ENCODE data around the gene FAM161B. TPM values are rescaled to one million over a fixed set of nuclear protein-coding genes. Genes with fewer than 3 reads are reported as not detected.

FAM161B gene
- polyA plus RNA-seq, 3 donors: 0.76 to 1.4 (median 1.4) TPM

GRCh38 chr14:73997108-73997943, 47.4 kb upstream of the FAM161B start:
- Mint-ChIP-seq H3K4me3 (no peak overlapping the region), H3K27me3 (ENCODE audit: low read depth in 3 of 3) (peaks cover 0 to 1% (median 0%) of the 10 kb centered on the region in 3 donors), H3K9me3 (peaks cover 0 to 1% (median 0%) of the 10 kb centered on the region in 7 donors), H3K27ac (no peak overlapping the region), H3K4me1 (no peaks in the 10 kb centered on the region), H3K36me3 (peaks cover 17 to 19% of the 10 kb centered on the region in 2 donors)
- Histone ChIP-seq H3K27ac (ENCODE audit: low read depth in 1 of 2, low read length in 2 of 2) (no peak overlapping the region), H4K20me1 (ENCODE audit: insufficient read depth, low read length) (no peaks in the 10 kb centered on the region), H2AFZ (ENCODE audit: insufficient read depth, low read depth, low read length, poor library complexity, severe bottlenecking) (no peak overlapping the region), H3K27me3 (ENCODE audit: control insufficient read depth in 2 of 2, insufficient read depth in 2 of 2, low read length in 2 of 2) (no peaks in the 10 kb centered on the region), H3K4me1 (ENCODE audit: control insufficient read depth in 1 of 2, insufficient read depth in 2 of 2, low read length in 2 of 2) (no peaks in the 10 kb centered on the region), H3K4me2 (replicated peaks; ENCODE audit: extremely low read depth, low read length, poor library complexity, severe bottlenecking) (no peak overlapping the region), H3K79me2 (ENCODE audit: insufficient read depth, low read length) (no peaks in the 10 kb centered on the region), H3K9ac (ENCODE audit: insufficient read depth, low read length, poor library complexity, severe bottlenecking) (no peak overlapping the region), H3K4me3 (replicated peaks in 1 of 3; ENCODE audit: low read depth in 2 of 3, low read length in 3 of 3) (no peak overlapping the region), H3K36me3 (replicated peaks in 1 of 2; ENCODE audit: control insufficient read depth in 1 of 2, insufficient read depth in 2 of 2, low read length in 2 of 2) (peaks cover 0 to 18% of the 10 kb centered on the region in 2 donors), H3K9me3 (replicated peaks in 1 of 2; ENCODE audit: control insufficient read depth in 1 of 2, insufficient read depth in 1 of 2, low read length in 2 of 2) (no peaks in the 10 kb centered on the region)
- TF ChIP-seq CTCF (IDR thresholded peaks at IDR 0.05): no peak
- no peak for DNase-seq
- 100% methylated on average over 1 of the region's 1 CpG for WGBS (ENCODE audit: insufficient coverage)
- intact Hi-C loops (cut with micrococcal nuclease): no loop called here

- H3K27me3 ChIP-seq (ENCODE audit: control insufficient read depth in 2 of 2, insufficient read depth in 2 of 2, low read length in 2 of 2): no peaks in the 10 kb centered on the region
- Mint-ChIP-seq H3K36me3 (peaks cover 17 to 19% of the 10 kb centered on the region in 2 donors), H3K4me3 (no peak overlapping the region), H3K27me3 (ENCODE audit: low read depth in 3 of 3) (peaks cover 0 to 1% (median 0%) of the 10 kb centered on the region in 3 donors), H3K27ac (no peak overlapping the region), H3K4me1 (no peaks in the 10 kb centered on the region), H3K9me3 (peaks cover 0 to 1% (median 0%) of the 10 kb centered on the region in 7 donors)
- 62% methylated on average over 2 of the region's 2 CpGs for WGBS (ENCODE audit: insufficient coverage)
- intact Hi-C loops (cut with micrococcal nuclease): no loop called here
- no peak for TF ChIP-seq CTCF (IDR thresholded peaks at IDR 0.05)
- H3K36me3 ChIP-seq (replicated peaks in 1 of 2; ENCODE audit: control insufficient read depth in 1 of 2, insufficient read depth in 2 of 2, low read length in 2 of 2): peaks cover 0 to 18% of the 10 kb centered on the region in 2 donors
- no peak for DNase-seq
- H3K9me3 ChIP-seq (replicated peaks in 1 of 2; ENCODE audit: control insufficient read depth in 1 of 2, insufficient read depth in 1 of 2, low read length in 2 of 2): no peaks in the 10 kb centered on the region
- H3K9ac ChIP-seq (ENCODE audit: insufficient read depth, low read length, poor library complexity, severe bottlenecking): no peak overlapping the region
- H3K4me3 ChIP-seq (replicated peaks in 1 of 3; ENCODE audit: low read depth in 2 of 3, low read length in 3 of 3): no peak overlapping the region
- no peak overlapping the region for H3K4me2 ChIP-seq (replicated peaks; ENCODE audit: extremely low read depth, low read length, poor library complexity, severe bottlenecking)
- no peaks in the 10 kb centered on the region for H4K20me1 ChIP-seq (ENCODE audit: insufficient read depth, low read length)
- no peaks in the 10 kb centered on the region for H3K79me2 ChIP-seq (ENCODE audit: insufficient read depth, low read length)
- no peaks in the 10 kb centered on the region for H3K4me1 ChIP-seq (ENCODE audit: control insufficient read depth in 1 of 2, insufficient read depth in 2 of 2, low read length in 2 of 2)
- no peak overlapping the region for H3K27ac ChIP-seq (ENCODE audit: low read depth in 1 of 2, low read length in 2 of 2)
- no peak overlapping the region for H2AFZ ChIP-seq (ENCODE audit: insufficient read depth, low read depth, low read length, poor library complexity, severe bottlenecking)
Observed at GRCh38 chr14:73996731-73997107, 46.8 kb upstream of the FAM161B start.
